Fibroblast of lung (primary cell): ENCODE data around the gene COPB2. TPM values are rescaled to one million over a fixed set of nuclear protein-coding genes. Genes with fewer than 3 reads are reported as not detected.

Experiments used
- DNase-seq, 2 donors: peaks; one replicate each; pipeline versions ENCODE4 v3.0.0 to v3.0.0-alpha.2; 2010; ENCODE audit warnings: low read depth in 2 of 2
- H2AFZ ChIP-seq: 2 replicates; pipeline ENCODE4 v1.5.1; 2012; ENCODE audit warnings: low read length, control low read depth, inconsistent platforms
- H3K27ac ChIP-seq: 2 replicates; pipeline ENCODE4 v1.5.1; 2011; ENCODE audit warnings: low read length, control low read depth; ENCODE audit not compliant: insufficient read depth
- H3K27me3 ChIP-seq: 2 replicates; pipeline ENCODE4 v1.5.1; 2011; ENCODE audit warnings: mild to moderate bottlenecking, low read length; ENCODE audit not compliant: control insufficient read depth, insufficient read depth
- H3K36me3 ChIP-seq: 2 replicates; pipeline ENCODE4 v1.5.1; 2011; ENCODE audit warnings: low read length; ENCODE audit not compliant: control insufficient read depth, insufficient read depth
- H3K4me1 ChIP-seq: 2 replicates; pipeline ENCODE4 v1.5.1; 2011; ENCODE audit warnings: low read length; ENCODE audit not compliant: control insufficient read depth, insufficient read depth; ENCODE audit errors: extremely low read depth
- H3K4me2 ChIP-seq: 2 replicates; pipeline ENCODE4 v1.5.1; 2011; ENCODE audit warnings: low read length, control low read depth; ENCODE audit not compliant: insufficient read depth; ENCODE audit errors: extremely low read depth
- H3K4me3 ChIP-seq, 4 experiments: fragments of 200-600 bp in 1 of 4; sonication (generic) in 1 of 4; replicated peaks in 1 of 4; 2 replicates each; pipeline ENCODE4 v1.5.1; 2011 to 2016; ENCODE audit warnings: low read length in 4 of 4, low read depth in 3 of 4, mild to moderate bottlenecking in 3 of 4, control low read depth in 2 of 4, inconsistent platforms in 1 of 4, mixed read lengths in 1 of 4; ENCODE audit not compliant: insufficient read depth in 1 of 4; ENCODE audit errors: control extremely low read depth in 1 of 4
- H3K79me2 ChIP-seq: 2 replicates; pipeline ENCODE4 v1.5.1; 2012; ENCODE audit warnings: mild to moderate bottlenecking, low read length, inconsistent platforms; ENCODE audit not compliant: control insufficient read depth, insufficient read depth
- H3K9ac ChIP-seq: 2 replicates; pipeline ENCODE4 v1.5.1; 2011; ENCODE audit warnings: mild to moderate bottlenecking, low read length, control low read depth; ENCODE audit not compliant: insufficient read depth
- H3K9me3 ChIP-seq: 2 replicates; pipeline ENCODE4 v1.5.1; 2012; ENCODE audit warnings: low read depth, low read length; ENCODE audit not compliant: control insufficient read depth, insufficient read depth
- H4K20me1 ChIP-seq: 2 replicates; pipeline ENCODE4 v1.5.1; 2011; ENCODE audit warnings: low read length; ENCODE audit not compliant: control insufficient read depth, insufficient read depth; ENCODE audit errors: extremely low read depth
- EZH2 ChIP-seq: IDR thresholded peaks from 2 replicates; pipeline ENCODE4 v1.5.1; 2012; ENCODE audit warnings: low read length, control low read depth, mild to moderate bottlenecking; ENCODE audit errors: missing control alignments
- polyA plus RNA-seq, 2 donors: library from polyadenylated mRNA; depleted of rRNA in 1 of 2; stranded (reverse) in 1 of 2; unstranded in 1 of 2; fragments of >200 nt; gene quantifications; 2 replicates each; pipeline ENCODE4 v1.2.1, GENCODE V29; 2011 to 2012; ENCODE audit warnings: missing spikeins in 1 of 2
- total RNA-seq: library from RNA; depleted of rRNA; stranded (reverse); fragments of >200 nt; gene quantifications from 2 replicates; pipeline ENCODE4 v1.2.1, GENCODE V29; 2014
- TF ChIP-seq, protein P1 (sequence below), 2 donors: IDR thresholded peaks in 1 of 2; conservative IDR thresholded peaks in 1 of 2; 1 replicate in 1 of 2; 2 replicates in 1 of 2; pipeline ENCODE4 v1.5.1; 2011 to 2012; ENCODE audit warnings: low read length in 2 of 2, control low read depth in 1 of 2, inconsistent platforms in 1 of 2, low read depth in 1 of 2, mild to moderate bottlenecking in 1 of 2

The COPB2 gene
- total and polyA plus RNA-seq, 2 donors (not counting 1 experiment from before 2014, with no cell fraction given): 284 to 293 TPM

- H3K4me3 ChIP-seq: no peak overlapping the region
- no peak overlapping the region for H3K4me2 ChIP-seq
- H3K27me3 ChIP-seq: peaks cover 2% of the 10 kb centered on the region
- H3K27ac ChIP-seq: no peak overlapping the region
- peaks cover 3% of the 10 kb centered on the region for H3K4me1 ChIP-seq
- no peaks in the 10 kb centered on the region for H3K36me3 ChIP-seq
- no peaks in the 10 kb centered on the region for H3K9me3 ChIP-seq
- TF ChIP-seq, protein P1, sequence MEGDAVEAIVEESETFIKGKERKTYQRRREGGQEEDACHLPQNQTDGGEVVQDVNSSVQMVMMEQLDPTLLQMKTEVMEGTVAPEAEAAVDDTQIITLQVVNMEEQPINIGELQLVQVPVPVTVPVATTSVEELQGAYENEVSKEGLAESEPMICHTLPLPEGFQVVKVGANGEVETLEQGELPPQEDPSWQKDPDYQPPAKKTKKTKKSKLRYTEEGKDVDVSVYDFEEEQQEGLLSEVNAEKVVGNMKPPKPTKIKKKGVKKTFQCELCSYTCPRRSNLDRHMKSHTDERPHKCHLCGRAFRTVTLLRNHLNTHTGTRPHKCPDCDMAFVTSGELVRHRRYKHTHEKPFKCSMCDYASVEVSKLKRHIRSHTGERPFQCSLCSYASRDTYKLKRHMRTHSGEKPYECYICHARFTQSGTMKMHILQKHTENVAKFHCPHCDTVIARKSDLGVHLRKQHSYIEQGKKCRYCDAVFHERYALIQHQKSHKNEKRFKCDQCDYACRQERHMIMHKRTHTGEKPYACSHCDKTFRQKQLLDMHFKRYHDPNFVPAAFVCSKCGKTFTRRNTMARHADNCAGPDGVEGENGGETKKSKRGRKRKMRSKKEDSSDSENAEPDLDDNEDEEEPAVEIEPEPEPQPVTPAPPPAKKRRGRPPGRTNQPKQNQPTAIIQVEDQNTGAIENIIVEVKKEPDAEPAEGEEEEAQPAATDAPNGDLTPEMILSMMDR (conservative IDR thresholded peaks at IDR 0.05 in 1 of 2, IDR thresholded peaks at IDR 0.05 in 1 of 2; ENCODE audit: low read depth in 1 of 2, low read length in 2 of 2): no peak
- TF ChIP-seq EZH2: no peak
- H3K9ac ChIP-seq: no peak overlapping the region
- no peak overlapping the region for H2AFZ ChIP-seq
- no peak for DNase-seq
- no peaks in the 10 kb centered on the region for H3K79me2 ChIP-seq
- H4K20me1 ChIP-seq: no peaks in the 10 kb centered on the region
Measured at GRCh38 chr3:139326131-139326530, 63.3 kb downstream of the COPB2 start.

DNA sequence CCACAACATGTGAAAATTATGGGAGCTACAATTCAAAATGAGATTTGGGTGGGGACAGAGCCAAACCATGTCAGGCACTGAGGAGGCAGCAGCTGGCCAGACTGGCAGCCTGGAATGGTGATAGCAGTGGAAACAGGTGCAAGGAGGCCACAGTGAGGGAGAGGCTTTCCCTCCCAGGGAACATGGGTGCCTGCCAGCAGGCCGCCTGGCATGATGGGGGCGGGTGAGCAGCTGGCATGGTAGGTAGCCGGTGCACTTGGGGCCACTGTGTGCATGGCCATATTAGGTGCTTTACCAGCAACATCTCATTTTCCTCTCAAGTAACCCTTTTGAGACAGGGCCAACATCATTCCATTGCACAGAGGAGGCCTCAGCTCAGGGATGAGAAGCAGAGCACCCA is 63.9 kb downstream of the COPB2 start:
- peaks cover 1% of the 10 kb centered on the region for H3K27me3 ChIP-seq
- H2AFZ ChIP-seq: no peak overlapping the region
- no peak overlapping the region for H3K27ac ChIP-seq
- no peak overlapping the region for H3K4me2 ChIP-seq
- H4K20me1 ChIP-seq: no peaks in the 10 kb centered on the region
- TF ChIP-seq, protein P1 (conservative IDR thresholded peaks at IDR 0.05 in 1 of 2, IDR thresholded peaks at IDR 0.05 in 1 of 2; ENCODE audit: low read depth in 1 of 2, low read length in 2 of 2): no peak
- TF ChIP-seq EZH2: no peak
- H3K9ac ChIP-seq: no peak overlapping the region
- no peaks in the 10 kb centered on the region for H3K36me3 ChIP-seq
- no peak overlapping the region for H3K4me3 ChIP-seq
- no peak for DNase-seq
- no peaks in the 10 kb centered on the region for H3K79me2 ChIP-seq
- H3K4me1 ChIP-seq: peaks cover 3% of the 10 kb centered on the region
- no peaks in the 10 kb centered on the region for H3K9me3 ChIP-seq

- H3K79me2 ChIP-seq: no peaks in the 10 kb centered on the region
- H3K27ac ChIP-seq: no peak overlapping the region
- no peaks in the 10 kb centered on the region for H4K20me1 ChIP-seq
- H3K4me1 ChIP-seq: peaks cover 3% of the 10 kb centered on the region
- H3K4me2 ChIP-seq: no peak overlapping the region
- H3K36me3 ChIP-seq: no peaks in the 10 kb centered on the region
- H2AFZ ChIP-seq: no peak overlapping the region
- TF ChIP-seq, protein P1 (conservative IDR thresholded peaks at IDR 0.05 in 1 of 2, IDR thresholded peaks at IDR 0.05 in 1 of 2; ENCODE audit: low read depth in 1 of 2, low read length in 2 of 2): no peak
- no peak for TF ChIP-seq EZH2
- DNase-seq: no peak
- H3K27me3 ChIP-seq: no peaks in the 10 kb centered on the region
- H3K9me3 ChIP-seq: no peaks in the 10 kb centered on the region
- H3K9ac ChIP-seq: no peak overlapping the region
- H3K4me3 ChIP-seq: no peak overlapping the region
Measured at GRCh38 chr3:139324456-139324855, 65.0 kb downstream of the COPB2 start.
